GM21576 (cell line): ENCODE results near the gene SEMA3G.

Experiments used
- ATAC-seq: cut with Tn5 transposase; IDR thresholded peaks from one replicate; pipeline ENCODE4 v1.9.1; 2021; ENCODE audit warnings: mild to moderate bottlenecking, moderate library complexity; ENCODE audit not compliant: unreplicated experiment

SEMA3G gene

DNA sequence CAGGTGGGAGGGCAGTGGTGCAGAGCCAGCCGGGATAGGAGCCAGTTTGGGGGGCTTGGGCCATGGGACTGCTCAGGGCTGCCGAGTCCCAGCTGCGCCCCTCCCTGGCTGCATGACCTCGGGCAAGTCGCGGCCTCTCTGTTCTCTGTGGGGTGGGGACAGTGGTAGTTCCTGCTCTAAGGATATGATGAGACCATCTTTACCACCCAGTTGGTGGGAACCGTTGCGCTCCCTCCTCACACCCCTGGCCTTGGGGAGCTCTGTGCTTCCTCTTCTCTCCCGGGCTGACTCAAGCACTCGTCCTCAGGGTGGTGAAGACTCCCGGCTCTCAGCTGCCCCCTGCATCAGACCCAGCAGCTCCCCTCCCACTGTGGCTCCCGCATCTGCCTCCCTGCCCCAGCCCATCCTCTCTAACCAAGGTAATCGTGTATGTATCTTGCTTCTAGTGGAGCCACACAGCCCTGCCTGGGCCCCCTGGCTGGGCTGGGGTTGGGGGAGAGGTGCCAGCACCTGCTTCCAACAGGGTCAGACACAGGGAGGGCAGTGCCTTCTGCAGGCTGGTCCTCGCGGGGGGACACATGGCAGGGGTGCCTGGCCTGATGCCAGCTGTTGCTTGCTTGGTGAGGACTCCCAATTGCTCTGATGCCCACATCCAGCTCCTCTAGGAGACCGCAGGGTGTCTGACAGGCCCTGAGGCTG lies 35.1 kb upstream of the SEMA3G start:
- ATAC-seq: no peak

DNA sequence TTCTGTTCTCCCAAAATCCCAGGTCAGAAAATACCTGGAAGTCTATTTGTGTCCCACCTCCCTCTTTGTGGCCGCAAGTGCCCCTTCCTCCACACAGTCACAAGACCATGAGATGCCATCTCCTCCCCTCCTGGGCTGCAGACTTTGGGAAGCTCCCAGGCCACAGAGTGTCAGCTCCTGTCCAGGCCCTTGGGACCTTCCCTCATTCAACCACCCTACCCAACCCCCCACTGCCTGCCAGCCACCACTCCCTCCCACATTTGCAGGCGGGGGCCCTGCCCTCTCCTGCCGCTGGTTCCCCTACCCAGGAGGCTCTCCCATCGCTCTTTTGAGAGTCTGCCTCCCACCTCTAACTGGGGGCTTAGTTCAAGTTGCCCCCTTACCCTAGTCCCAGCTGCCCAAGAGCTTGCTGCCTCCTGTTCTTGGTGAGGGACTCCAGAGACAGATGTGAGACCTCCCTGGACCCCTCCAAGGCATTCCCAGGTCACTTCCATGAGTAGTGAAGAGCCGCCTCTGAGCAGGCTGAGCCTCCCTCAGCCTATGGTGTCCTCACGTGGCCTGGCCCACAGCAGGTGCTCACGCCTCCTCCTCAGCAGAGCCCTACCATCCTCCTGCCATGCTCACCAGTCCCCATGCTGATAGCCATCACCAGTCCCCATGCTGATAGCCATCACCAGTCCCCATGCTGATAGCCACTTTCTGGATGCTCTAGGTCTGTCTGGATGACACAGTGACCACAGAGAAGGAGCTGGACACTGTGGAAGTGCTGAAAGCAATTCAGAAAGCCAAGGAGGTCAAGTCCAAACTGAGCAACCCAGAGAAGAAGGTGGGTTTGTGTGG lies 34.4 kb upstream of the SEMA3G start:
- ATAC-seq: no peak

DNA sequence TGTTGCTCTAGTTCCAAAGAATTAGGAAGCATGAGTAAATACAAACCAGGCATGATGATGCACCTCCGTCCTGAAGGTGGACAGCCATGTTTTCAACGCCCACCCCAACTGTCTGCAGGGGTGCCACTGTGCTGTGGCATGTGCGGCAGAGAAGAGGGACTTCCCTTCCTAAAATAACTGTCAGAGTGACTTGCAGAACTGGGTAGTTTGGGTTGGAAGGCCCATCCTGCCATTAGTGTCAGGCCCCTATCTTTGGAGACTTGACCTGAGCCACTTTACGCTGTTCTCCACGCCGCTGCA lies 32.8 kb upstream of the SEMA3G start:
- ATAC-seq: no peak

DNA sequence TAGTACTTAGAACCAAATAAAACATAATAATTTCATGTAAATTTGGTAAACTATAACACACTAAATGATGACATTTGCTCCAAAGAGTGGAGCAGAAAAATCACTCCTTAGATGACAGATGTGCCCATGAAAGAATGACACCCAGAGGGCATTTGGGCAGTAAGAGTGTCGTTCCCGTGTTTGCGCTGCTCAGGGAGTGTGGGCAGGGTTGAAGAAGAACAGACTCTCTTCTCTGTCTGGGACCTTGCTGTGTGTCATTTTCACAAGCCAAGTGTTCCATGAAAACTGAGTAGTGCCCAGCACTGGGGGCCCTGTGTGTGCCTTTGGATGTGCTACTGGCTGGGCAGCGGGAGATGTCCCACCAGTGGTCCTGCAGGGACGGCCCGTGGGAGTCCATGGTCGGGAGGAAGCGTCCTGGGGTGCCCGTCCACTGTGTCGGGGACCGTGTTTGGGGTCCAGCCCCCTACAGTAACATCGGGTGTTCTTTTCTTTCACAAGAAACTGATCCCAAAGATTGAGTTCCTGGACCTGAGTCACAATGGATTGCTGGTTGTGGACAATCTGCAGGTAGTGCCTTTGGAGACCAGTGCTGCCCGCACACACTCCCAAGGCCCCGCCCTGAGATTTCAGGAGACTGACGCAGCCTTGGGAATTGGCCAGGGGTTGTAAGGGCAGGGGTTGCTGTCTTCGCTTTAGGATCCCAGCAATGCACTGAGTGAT lies 32.3 kb upstream of the SEMA3G start:
- no peak for ATAC-seq

DNA sequence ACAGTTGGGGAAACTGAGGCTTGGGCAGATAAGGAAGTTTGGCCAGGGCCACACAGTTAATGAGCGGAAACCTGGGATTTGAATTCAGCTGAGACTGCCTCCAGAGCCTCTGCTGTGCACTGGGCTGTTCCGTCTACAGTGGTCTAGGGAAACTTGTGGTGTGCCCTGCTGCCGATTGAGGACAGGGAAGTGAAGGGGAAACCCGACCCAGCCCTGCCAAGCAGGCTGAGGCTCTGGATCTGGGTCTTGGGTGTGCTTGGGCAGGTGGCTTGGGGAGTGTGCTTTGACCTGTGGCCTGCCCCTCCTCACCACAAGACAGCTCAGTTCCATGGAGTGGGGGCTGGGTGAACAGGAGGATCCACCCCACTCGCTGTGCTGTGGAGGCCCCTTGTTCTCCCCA lies 28.1 kb upstream of the SEMA3G start:
- ATAC-seq: no peak

DNA sequence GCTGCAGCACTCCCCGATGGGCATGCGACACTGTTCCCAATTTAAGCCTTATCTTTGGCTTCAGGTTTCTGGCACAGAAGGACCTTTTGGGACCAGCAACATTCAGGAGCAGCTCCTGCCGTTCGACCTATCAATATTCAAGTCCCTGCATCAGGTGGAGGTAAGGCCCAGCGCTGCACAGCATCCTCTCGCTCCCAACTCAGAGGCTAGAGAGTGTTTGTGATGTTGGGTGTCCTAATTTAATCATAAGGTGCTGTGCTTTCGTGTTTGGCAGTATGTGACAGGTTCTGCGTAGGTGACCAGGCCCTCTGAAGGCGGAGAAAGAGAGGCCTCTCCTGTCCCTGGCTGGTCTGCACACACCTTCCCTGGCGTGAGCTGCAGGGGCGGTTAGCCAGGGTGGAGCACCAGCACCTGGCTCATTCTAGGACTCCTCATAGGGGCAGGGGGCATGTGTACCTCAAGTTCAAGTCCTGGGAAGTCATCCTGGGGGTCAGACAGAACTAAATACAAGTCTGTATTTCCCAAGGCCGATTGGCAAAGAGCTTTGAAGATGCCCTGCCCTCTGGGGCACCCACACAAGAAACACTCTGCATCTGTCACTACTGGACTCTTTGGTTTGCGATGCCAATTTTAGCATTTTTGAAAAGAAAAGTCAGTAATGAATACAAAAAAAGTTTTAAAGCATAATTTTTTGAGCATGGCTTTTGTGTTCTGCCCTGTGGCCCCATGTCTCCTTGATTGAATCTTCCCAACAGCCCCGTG lies 27.5 kb upstream of the SEMA3G start:
- no peak for ATAC-seq

DNA sequence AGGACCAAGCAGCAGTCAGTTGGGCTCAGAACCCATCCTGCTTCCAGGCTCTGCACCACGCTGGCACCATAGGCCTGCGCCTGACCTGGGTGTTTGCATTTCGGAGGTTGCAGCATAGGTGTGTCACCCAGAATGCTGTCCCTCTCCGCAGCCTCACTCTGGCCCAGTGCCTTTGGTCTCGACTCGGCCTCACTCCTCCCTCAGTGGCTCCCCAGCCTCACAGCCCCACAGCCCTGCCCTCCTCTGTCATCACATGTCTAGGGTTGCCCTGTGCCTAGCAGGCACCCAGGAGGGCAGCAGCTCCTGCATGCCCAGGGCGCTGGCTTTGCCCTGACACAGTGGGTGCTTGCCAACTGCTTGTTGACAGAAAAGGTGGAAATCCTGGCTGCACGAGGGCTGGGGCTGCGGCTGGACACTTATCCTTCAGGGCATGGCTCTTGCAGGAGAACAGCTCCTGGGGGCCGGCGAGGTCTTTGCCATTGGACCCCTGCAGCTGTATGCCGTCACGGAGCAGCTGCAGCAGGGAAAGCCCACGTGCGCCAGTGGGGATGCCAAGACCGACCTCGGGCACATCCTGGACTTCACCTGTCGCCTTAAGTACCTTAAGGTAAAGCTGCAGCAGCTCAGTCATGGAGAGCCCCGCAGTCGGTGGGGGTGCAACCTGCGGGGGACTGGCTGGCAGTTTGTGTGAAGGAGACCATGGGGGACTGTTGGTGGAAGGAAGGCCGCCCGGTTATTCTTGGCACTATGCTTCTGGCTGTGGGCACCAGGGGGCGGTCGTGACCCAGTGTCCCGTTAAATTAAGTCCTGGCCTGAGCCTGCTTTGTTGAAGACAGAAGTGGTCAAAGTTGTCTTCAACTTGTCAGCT lies 26.7 kb upstream of the SEMA3G start:
- ATAC-seq: no peak

DNA sequence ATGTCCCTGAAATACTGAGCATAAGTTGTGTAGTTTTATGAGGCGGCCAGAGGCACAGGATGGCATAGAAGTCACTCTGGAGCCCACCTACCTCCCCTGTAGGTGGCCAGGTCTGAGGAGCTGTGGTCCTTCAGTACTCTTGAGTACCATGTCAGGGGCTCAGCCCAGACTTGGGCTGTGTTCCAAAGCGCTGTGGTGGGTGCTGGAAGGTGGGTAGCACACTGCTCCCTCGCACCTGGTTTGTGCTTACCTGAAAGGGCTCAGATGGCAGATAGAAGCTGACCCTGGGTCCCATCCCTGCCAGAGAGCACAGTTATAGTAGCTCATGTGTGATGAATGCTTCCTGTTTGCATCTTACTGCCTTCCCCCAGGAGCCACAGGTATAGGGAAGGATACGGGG lies 26.0 kb upstream of the SEMA3G start:
- no peak for ATAC-seq

DNA sequence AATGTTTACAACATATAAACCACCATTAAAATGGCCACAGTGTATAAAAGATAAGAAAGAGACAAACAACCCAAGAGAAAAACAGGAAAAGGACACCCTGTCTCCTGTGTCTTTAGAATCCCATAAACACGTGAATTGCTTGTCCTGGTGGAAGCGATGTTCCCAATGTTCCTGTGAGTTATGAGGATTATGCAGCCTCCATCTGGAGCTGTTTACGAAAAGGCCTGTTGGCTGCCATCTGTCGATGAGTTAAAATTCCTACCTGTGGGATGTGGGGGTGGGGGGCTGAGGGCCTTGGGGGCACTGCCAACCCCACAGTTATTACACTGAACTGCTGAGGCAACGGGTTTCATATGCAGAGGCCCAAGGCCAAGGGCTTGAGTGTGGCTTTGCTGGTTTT lies 24.1 kb upstream of the SEMA3G start:
- no peak for ATAC-seq

DNA sequence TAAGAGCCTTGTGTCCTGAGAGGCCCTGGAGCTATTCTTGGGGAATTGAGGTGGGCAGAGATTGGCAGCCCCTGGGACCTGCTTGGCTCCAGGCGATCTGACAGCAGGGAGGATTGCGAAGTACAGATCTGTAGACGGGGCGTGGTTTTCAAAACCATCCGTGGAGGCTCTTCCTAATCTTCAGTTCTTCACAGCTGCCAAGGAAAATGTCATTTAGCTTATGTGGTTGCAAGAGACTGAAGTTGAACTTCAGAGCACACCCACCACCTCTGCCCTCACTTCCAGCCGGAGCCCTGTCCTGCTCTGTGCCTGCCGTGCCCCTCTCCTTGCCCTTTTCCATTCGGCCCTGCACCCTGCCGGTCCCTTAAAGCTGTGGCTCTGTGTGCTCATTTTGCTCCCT lies 23.4 kb upstream of the SEMA3G start:
- ATAC-seq: no peak

DNA sequence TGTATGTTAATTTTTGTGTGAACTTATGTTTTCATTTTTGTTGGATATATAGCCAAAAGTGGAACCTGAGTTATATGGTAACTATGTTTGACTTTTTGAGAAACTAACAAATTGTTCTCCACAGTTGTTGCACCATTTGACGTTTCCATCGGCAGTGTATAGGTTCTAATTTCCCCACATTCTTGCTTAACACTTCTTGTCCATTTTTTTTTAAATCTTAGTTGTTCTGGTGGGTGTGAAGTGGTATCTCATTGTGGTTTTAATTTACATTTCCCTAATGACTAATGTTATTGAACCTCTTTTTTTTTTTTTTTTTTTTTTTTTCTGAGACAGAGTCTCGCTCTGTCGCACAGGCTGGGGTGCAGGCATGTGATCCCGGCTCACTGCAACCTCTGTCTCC lies 18.5 kb upstream of the SEMA3G start:
- no peak for ATAC-seq

DNA sequence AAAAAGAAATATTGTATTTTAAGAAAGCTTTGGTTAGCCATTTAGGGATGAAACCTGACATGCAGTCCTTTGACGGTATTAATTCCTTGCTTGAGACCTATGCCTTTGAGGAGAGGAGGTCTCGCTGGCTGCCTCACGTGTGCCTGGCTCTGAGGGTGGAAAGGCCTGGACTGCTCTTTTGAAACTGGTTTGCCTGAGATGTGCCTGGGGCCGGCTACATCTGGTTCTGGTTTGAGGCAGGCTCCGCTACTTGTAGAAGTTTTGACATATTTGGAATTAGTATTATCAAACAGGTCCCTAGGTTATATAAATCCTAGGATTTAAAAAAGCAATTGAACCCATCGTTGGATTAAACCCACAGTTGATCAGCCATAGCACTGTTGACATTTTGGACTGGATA lies 17.0 kb upstream of the SEMA3G start:
- no peak for ATAC-seq

DNA sequence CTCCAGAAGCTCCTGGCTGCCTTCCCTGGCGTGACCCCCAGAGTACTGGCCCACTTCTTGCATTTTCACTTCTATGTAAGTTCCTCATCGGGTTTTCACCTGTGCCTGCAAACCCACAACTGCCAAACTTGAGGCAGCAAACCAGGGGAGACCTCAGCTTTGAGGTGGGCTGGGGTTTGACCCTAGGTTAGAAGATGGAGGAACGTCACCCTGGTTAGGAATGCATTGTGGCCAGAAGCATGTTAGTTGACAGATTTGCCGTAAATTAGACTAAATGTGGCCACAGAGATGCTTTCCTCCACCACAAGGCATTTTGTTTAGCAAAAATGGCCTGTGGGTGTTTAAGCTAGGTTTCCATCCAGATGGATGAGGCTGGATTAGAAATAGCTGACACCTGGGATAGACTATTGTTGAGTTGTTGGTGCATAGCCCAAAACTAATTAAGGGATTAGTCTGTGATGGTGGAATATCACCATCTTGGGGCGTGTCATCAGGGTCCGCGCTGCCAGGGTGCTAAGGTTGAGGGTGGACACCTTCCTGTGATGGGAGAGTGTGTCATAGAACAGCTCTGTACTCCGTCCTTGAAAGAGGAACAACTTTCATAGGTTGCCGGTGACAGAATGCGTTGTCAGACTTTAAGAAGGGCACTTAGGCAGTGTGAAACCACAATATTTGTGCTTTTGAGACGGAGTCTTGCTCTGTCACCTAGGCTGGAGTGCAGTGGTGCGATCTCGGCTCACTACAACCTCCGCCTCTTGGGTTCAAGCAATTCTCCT lies 14.1 kb upstream of the SEMA3G start:
- no peak for ATAC-seq

DNA sequence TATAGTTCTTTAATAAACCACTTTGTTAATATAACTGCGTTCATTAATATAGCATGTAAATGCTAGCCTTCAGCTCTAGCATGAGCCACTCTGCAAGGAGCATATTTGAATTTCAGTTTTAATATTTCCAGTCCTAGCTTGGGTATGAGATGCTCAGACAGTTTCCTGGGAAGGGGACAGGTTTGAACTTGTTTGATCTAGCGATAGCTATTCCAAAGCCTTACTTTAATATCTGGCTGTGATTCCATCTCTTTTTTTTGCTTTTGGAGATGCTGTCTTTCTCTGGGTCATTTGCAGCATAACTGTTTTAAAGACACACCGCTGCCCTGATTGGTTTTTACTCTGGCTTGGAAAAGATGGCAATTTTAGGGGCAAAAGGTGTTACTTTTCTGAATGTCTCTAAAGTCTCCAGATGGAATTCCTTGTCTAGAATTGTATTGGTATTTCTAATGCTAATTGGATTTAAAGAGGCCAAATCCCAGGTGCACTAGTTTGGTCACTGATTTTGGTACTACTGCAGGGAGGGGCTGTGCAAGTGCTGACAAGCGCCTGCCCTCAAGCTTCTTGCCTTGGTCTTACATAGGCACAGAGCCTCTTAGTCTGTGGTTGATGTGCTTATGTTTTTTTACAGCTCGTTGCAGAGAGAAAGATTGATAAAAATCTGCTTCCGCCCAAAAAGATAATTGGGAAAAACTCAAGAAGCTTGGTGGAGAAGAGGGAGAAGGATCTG lies 13.3 kb upstream of the SEMA3G start:
- no peak for ATAC-seq

DNA sequence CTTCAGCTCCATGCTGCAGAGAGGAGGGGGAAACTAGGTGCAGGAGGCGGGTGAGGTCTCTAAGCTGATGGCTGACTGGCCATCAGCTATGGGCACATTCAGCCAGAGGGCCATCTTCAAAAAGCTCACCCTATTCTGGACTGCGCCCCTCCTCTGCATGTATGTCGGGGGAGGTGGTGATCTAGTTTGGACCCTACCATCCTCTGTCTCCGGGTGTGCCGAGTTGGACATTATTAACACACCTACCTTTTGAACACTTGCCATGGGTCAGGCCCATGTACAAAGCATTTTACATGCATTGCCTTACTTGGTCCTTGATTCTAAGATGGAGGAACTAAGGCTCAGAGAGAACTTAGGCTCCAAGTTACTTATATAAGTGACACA lies 11.9 kb upstream of the SEMA3G start:
- ATAC-seq: no peak

DNA sequence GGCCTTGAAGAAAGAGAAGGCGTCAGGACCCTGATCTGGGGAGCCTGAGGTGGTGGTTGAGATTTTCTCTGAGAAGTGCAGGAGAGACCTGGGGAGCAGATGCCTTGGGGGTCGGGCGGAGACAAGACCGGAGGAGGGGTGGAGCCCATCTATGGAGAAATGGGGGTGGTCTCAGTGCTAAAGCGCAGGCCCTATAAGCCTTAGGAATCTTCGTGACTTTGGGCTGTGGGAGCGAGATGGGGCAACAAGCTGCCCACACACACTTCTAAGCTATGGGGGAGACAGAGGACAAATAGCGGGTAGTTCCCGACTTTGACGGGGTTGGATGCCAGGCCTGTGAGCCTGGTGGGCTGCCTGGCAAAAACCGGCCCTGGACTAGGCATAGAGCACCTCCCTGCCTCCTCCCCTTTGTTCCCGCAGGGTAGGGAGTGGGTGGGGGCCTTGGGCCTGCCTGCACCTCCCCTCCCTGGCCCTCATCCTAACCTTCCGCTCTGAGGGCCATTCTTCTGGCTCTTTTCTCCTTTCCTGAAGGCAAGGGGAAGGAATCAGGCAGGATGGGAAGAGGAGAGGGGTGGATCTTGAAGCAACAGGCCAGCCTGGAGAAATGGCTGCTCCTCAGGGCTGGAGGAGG lies 11.4 kb upstream of the SEMA3G start:
- no peak for ATAC-seq

DNA sequence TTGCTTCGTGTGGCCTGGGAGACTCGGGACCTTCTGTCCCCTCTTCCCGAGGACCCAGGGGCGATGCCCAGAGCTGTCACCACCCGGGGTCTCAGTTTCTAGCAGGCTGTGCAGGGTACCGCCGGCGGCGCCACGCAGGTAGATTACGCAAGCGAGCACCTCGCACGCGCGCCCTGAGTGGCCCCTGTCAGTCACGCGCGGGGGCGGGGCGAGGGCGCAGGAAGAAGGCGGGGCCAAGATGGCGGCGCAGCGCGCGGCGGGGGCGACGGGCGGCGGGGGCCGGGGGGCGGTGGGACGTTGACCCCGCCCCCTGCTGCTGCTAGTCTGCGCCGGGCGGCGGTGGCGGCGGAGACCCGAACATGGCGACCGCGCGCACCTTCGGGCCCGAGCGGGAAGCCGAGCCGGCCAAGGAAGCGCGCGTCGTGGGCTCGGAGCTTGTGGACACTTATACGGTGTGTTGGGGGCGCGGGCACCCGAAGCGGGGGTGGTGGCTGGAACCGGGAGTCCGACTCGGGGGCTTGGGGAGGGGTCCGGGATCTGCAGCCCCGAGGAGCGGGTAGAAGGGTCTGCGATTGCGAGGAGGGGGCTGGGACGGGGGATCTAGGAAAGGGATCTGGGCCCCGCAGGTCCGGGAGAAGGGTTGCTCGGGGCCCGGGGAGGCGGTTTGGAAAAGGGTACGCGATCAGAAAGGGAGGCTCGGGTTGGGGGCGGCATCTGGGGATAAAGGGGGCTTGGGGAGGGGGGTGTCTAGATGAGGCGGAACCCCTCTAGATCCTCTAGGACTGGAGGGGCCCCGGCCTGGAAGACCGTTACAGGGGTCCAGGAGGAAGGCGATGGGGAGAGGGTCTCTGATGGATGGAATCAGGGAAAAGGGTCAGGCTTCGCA lies 10.6 kb upstream of the SEMA3G start, which contains the start of gene NISCH:
Gene NISCH (plus strand): TSS at position 322 of the 886 bp plus-strand sequence. CDS start 38 bp downstream, at position 360.
- ATAC-seq: peak; percentile 73

DNA sequence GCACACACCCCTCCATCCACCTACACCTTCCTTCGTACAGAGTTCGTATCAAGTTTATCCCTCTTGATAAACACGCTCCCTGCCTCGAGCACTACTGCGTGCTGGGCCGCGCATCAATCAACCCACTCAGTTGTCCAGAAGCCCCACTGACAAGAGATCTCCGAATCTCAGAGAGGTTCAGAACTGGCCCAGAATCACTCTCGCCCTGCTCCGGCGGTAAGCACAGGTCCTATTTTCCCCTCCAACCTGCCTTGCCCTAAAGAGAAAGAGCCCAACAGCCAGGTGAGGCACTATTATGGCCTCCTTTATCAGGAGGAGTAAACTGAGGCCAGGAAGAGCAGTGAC lies 10.0 kb upstream of the SEMA3G start:
- no peak for ATAC-seq
